Psoas muscle (tissue), 8 donors: Measurements from ENCODE around the gene ABHD11. TPM values are rescaled to one million over a fixed set of nuclear protein-coding genes. Genes with fewer than 3 reads are reported as not detected.
A peak's percentile ranks its signal among the peaks of the same experiment; 100 is the strongest.

ENCODE experiments used
- ATAC-seq, 4 donors: fragments of 200-7000 bp; cut with Tn5 transposase; one replicate each; pipeline ENCODE4 v1.9.1; 2020; ENCODE audit warnings: moderate library complexity in 3 of 4, mild to moderate bottlenecking in 2 of 4
- DNase-seq, 2 donors: peaks; one replicate each; pipeline ENCODE4 v3.0.0-alpha.2; 2020
- H3K27ac ChIP-seq: fragments of 200-600 bp; one replicate; pipeline ENCODE4 v1.8.0; 2022
- H3K27me3 ChIP-seq, 3 donors: fragments of 200-600 bp in 1 of 3; one replicate each; pipeline versions ENCODE4 v1.6.1 to v1.8.0; 2013 to 2022; ENCODE audit warnings: low read length in 2 of 3, mild to moderate bottlenecking in 2 of 3, moderate library complexity in 1 of 3; ENCODE audit not compliant: insufficient read depth in 3 of 3
- H3K36me3 ChIP-seq, 2 donors: fragments of 200-600 bp in 1 of 2; one replicate each; pipeline versions ENCODE4 v1.6.1 to v1.8.0; 2013 to 2022; ENCODE audit warnings: low read depth in 1 of 2, mild to moderate bottlenecking in 1 of 2, moderate library complexity in 1 of 2; ENCODE audit not compliant: insufficient read depth in 1 of 2
- H3K4me1 ChIP-seq: fragments of 200-600 bp; one replicate; pipeline ENCODE4 v1.8.0; 2022
- H3K4me3 ChIP-seq: fragments of 200-600 bp; one replicate; pipeline ENCODE4 v1.8.0; 2022; ENCODE audit warnings: mild to moderate bottlenecking
- H3K9me3 ChIP-seq: fragments of 200-600 bp; one replicate; pipeline ENCODE4 v1.8.0; 2022
- WGBS, 3 donors: extraction: QIAGEN DNeasy Blood & Tissue Kit; methylation state at CpG; one replicate each; pipeline versions ENCODE4 v1.1.6 to v1.1.7; 2013; 5-methylcytosine and 5-hydroxymethylcytosine counted together
- intact Hi-C, 2 donors: fragments of 100-400 bp; cut with DNase I; formaldehyde crosslinking; loops; one replicate each; pipeline versions ENCODE4 v1.11.0 to v1.14.2; 2022
- polyA plus RNA-seq, 3 donors: library from polyadenylated mRNA; stranded (reverse); fragments of 200-250 nt; gene quantifications; one replicate each; pipeline ENCODE4 v1.2.3, GENCODE V29; 2013
- total RNA-seq, 4 donors: library from RNA; stranded (reverse); fragmentation: NEBNext Ultra II Directional in 2 of 4; extraction: Animal tissue kit (Norgen Biotek cat#: 25700) in 2 of 4; gene quantifications; one replicate each; pipeline versions ENCODE4 v1.2.1 to v1.2.4, GENCODE V29; 2021 to 2023
- TF ChIP-seq, protein P1 (sequence below): fragments of 200-600 bp; IDR thresholded peaks from one replicate; pipeline ENCODE4 v1.8.0; 2022; ENCODE audit warnings: antibody characterized with exemption
- donor health status: healthy with polysubstance abuse.
- donor health status: DM: no; HTN: no; CAD: no; lungs with moderate emphysema.
- donor health status: Bipolar disorder and iron deficiency.
- donor health status: healthy.
- donor health status: DM: yes; HTN: yes; CAD: no.
- donor health status: DM: no; HTN: no; CAD: no.
- donor health status: DM: no; HTN: no; CAD: no.
- donor health status: DM: yes; HTN: yes; CAD: no.

The ABHD11 gene
- total and polyA plus RNA-seq, 7 donors, result 6.8 to 26.6 (median 14.1) TPM

DNA sequence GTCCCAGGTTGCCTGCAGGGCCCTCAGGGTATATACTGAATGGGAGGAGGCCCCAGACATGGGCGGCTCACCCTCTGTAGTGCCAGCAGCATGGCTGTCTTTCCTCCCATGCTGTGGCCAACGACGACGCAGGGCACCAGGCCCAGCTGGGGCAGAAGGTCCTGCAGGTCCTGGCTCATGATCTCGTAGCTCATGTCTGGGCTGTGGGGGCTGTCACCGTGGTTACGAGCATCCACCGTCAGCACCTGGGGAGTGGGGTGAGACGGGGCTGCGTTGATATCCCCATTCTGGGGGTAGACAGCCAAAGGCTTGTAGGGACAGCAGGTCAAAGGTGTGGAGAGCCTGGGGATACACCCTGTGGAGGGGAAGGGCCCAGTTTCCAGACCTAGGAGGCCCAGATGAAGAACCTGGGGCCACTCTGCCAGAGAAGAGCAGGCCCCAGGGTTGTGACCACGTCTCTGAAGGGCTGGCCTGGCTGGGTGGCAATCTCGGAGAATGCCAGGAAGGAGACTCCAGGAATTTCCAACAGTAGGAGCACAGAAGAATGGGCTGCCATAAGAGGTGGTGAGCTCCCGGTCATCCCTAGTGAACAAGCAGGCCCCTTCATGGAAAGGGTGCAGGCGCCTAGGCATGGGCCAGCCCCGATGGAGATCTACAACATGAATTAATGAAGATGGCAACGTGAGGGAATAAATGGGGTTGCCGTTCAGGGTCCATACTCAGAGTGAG lies 947 bp downstream of the ABHD11 start:
- no peak for DNase-seq
- WGBS, 3 donors, result 69 to 74% (median 72%) methylated on average over 17 of the region's 17 CpGs
- intact Hi-C loops, result loop anchor here in 1 of 2 donors (10.0 kb wide), 1 partner anchor 117 kb away; no protein-coding TSS in a partner anchor

DNA sequence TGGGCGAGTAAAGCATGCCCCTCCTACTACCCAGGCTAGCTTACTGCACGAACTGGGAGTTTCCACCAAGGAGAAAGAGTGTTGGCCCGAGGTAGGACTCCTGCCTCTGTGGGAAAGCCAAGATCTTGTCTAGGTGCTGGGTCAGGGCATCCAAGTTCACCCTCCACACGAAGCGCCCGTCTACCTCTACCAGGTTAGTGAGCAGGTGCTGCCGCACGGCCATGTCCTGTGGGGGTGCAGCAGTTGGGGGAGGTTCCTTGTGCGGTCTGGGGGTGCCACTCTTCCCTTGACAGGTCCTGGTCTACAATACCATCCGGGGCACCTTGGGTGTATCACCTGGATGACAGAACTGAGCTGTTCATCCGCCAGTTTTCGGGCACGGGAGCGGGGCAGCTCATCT lies 1.7 kb downstream of the ABHD11 start:
- no peak overlapping the region for H3K4me3 ChIP-seq
- H3K27ac ChIP-seq, result no peak overlapping the region
- H3K4me1 ChIP-seq, result no peaks in the 10 kb centered on the region
- 93 to 99% (median 93%) methylated on average over 14 of the region's 14 CpGs for WGBS, 3 donors
- H3K36me3 ChIP-seq, result peaks cover 4 to 20% of the 10 kb centered on the region in 2 donors
- H3K9me3 ChIP-seq, result no peaks in the 10 kb centered on the region
- TF ChIP-seq, protein P1, sequence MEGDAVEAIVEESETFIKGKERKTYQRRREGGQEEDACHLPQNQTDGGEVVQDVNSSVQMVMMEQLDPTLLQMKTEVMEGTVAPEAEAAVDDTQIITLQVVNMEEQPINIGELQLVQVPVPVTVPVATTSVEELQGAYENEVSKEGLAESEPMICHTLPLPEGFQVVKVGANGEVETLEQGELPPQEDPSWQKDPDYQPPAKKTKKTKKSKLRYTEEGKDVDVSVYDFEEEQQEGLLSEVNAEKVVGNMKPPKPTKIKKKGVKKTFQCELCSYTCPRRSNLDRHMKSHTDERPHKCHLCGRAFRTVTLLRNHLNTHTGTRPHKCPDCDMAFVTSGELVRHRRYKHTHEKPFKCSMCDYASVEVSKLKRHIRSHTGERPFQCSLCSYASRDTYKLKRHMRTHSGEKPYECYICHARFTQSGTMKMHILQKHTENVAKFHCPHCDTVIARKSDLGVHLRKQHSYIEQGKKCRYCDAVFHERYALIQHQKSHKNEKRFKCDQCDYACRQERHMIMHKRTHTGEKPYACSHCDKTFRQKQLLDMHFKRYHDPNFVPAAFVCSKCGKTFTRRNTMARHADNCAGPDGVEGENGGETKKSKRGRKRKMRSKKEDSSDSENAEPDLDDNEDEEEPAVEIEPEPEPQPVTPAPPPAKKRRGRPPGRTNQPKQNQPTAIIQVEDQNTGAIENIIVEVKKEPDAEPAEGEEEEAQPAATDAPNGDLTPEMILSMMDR, result no peak
- no peak for DNase-seq
- intact Hi-C loops, result loop anchor here in 1 of 2 donors (10.0 kb wide), 1 partner anchor 118 kb away; no protein-coding TSS in a partner anchor
- ATAC-seq, result no peak
- H3K27me3 ChIP-seq, result no peaks in the 10 kb centered on the region

More for the DNA sequence above, 947 bp downstream of the ABHD11 start:
- no peak overlapping the region for H3K27ac ChIP-seq
- no peaks in the 10 kb centered on the region for H3K9me3 ChIP-seq
- H3K36me3 ChIP-seq, result peaks cover 4 to 20% of the 10 kb centered on the region in 2 donors
- TF ChIP-seq, protein P1, result no peak
- no peaks in the 10 kb centered on the region for H3K27me3 ChIP-seq
- no peaks in the 10 kb centered on the region for H3K4me1 ChIP-seq
- no peak for ATAC-seq
- H3K4me3 ChIP-seq, result peak overlapping the region; percentile 91

DNA sequence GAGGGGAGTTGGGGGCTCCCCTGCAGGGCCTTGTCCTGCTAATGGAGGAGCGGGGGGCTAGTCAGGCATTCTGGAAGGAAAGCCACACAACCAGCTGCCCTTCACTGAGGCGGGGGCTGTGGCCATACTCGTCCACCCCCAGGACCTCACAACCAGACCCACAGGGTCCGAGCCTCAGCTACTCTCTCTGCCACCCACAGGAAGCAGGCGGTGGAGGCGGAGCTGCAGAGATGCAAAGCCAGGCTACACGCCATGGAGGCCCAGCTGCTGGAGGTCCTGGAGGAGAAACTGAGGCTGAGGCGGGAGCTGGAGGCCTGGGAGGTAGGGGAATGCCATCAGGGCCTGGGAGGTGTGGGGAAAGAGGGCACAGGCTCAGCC lies 3.1 kb downstream of the ABHD11 start:
- TF ChIP-seq, protein P1, result no peak
- Histone ChIP-seq H3K4me3 (no peak overlapping the region), H3K36me3 (peaks cover 4 to 20% of the 10 kb centered on the region in 2 donors), H3K4me1 (no peaks in the 10 kb centered on the region), H3K27me3 (no peaks in the 10 kb centered on the region), H3K9me3 (no peaks in the 10 kb centered on the region), H3K27ac (no peak overlapping the region)
- intact Hi-C loops, result loop anchor here in 1 of 2 donors (10.0 kb wide), 1 partner anchor 119 kb away; no protein-coding TSS in a partner anchor
- ATAC-seq (no peak), DNase-seq (no peak)
- 94 to 100% (median 97%) methylated on average over 8 of the region's 8 CpGs for WGBS, 3 donors

DNA sequence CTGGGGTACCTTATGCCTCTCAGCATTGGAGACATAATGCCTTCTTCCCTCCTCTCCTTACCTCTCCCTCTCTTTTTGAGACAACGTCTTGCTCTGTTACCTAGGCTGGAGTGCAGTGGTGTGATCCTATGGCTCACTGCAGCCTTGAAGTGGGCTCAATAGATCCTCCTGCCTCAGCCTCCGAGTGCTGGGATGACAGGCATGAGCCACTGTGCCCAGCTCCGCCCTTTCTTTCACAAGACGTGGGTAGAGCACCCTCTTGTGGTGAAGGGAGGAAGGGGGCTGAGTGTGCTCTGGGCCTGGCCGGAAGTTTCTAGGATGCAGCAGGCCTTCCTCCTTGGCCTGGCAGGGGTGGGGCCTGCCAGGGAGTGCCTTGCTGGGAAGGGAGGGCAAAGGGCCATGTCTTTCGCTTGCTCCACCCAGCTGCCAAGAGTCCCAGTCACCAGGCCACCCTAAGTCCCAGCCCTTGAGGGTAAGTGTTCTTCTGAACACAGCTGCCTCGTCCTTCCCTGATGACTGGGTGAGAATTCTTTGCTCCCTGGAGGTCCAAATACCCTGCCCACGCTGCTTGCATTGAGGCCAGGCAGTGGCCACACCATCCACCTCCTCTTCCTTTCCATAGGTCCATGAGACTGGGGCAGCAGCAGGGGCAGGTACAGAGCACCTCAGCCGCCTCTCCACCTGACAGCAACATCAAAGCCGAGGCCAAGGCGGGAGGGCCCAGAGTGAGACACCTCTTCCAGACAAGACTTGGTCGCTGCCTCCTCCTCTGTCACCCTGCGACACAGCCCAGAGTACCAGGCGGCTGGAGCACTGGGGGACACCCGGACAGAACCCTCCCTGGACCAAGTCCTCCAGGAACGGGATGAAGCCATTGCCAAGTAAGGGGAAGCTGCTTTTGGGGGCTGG lies 3.7 kb downstream of the ABHD11 start:
- intact Hi-C loops, result loop anchor here in 1 of 2 donors (10.0 kb wide), 1 partner anchor 120 kb away; no protein-coding TSS in a partner anchor
- H3K4me1 ChIP-seq, result no peaks in the 10 kb centered on the region
- no peaks in the 10 kb centered on the region for H3K9me3 ChIP-seq
- peaks cover 4 to 20% of the 10 kb centered on the region in 2 donors for H3K36me3 ChIP-seq
- WGBS, 3 donors, result 64 to 71% (median 65%) methylated on average over 16 of the region's 16 CpGs
- no peak overlapping the region for H3K27ac ChIP-seq
- H3K4me3 ChIP-seq, result no peak overlapping the region
- H3K27me3 ChIP-seq, result no peaks in the 10 kb centered on the region
- peak in 3 of 4 donors; percentile 22 to 23 (median 22) for ATAC-seq
- peak; percentile 67 to 84 for DNase-seq
- TF ChIP-seq, protein P1, result peak; percentile 52
